IMR-90 (cell line): Measurements from ENCODE around the gene FTO. TPM values are rescaled to one million over a fixed set of nuclear protein-coding genes. Genes with fewer than 3 reads are reported as not detected.

ENCODE experiments used
- ATAC-seq: fragments of 200-7000 bp; cut with Tn5 transposase; 2 replicates; pipeline ENCODE4 v1.9.1; 2020; ENCODE audit warnings: low read depth, mild to moderate bottlenecking, moderate library complexity
- BruUV-seq: library from RNA; stranded (reverse); fragments of 400-500 nt; replicated peaks from 2 replicates; lab custom pipeline; 2021; lab: Mats Ljungman, UMichigan
- CTCF ChIA-PET: fragments of 300-600 bp; formaldehyde crosslinking; extraction: SDS; loops from one replicate; lab custom pipeline; 2021; ENCODE audit warnings: antibody characterized with exemption; lab: Yijun Ruan, JAX
- POLR2A ChIA-PET: fragments of 300-600 bp; sonication (Branson Sonifier 250); formaldehyde crosslinking; loops from one replicate; lab custom pipeline; 2022; ENCODE audit warnings: antibody characterized with exemption; ENCODE audit not compliant: unreplicated experiment; lab: Charles Lee
- DNase-seq: peaks from one replicate; pipeline ENCODE4 v3.0.0; 2013
- H2AFZ ChIP-seq: replicated peaks from 2 replicates; pipeline ENCODE3; 2013; ENCODE audit warnings: low read length, mild to moderate bottlenecking; ENCODE audit not compliant: poor library complexity
- H2AK5ac ChIP-seq: 2 replicates; pipeline ENCODE4 v1.6.1; 2013; ENCODE audit warnings: low read depth, low read length, inconsistent platforms
- H2AK9ac ChIP-seq: replicated peaks from 2 replicates; pipeline ENCODE3; 2013; ENCODE audit warnings: mild to moderate bottlenecking, low read depth, low read length, moderate library complexity; ENCODE audit not compliant: poor library complexity
- H2BK120ac ChIP-seq: 2 replicates; pipeline ENCODE4 v1.6.1; 2013; ENCODE audit warnings: low read depth, low read length, inconsistent platforms
- H2BK15ac ChIP-seq: 3 replicates; pipeline ENCODE4 v1.6.1; 2013; ENCODE audit warnings: low read depth, low read length, inconsistent platforms
- H2BK20ac ChIP-seq: 2 replicates; pipeline ENCODE4 v1.6.1; 2013; ENCODE audit warnings: low read depth, mild to moderate bottlenecking, inconsistent platforms, low read length, moderate library complexity
- H2BK5ac ChIP-seq: 2 replicates; pipeline ENCODE4 v1.6.1; 2013; ENCODE audit warnings: mild to moderate bottlenecking, low read depth, low read length, inconsistent platforms; ENCODE audit not compliant: poor library complexity, severe bottlenecking
- H3K14ac ChIP-seq: replicated peaks from 2 replicates; pipeline ENCODE4 v1.6.1; 2013; ENCODE audit warnings: low read depth, low read length, inconsistent platforms
- H3K18ac ChIP-seq: 2 replicates; pipeline ENCODE4 v1.6.1; 2013; ENCODE audit warnings: low read depth, low read length, control low read depth
- H3K23ac ChIP-seq: 2 replicates; pipeline ENCODE4 v1.6.1; 2013; ENCODE audit warnings: low read depth, low read length, inconsistent platforms
- H3K27ac ChIP-seq: 2 replicates; pipeline ENCODE4 v1.5.1; 2013; ENCODE audit warnings: mild to moderate bottlenecking, control low read depth, low read length; ENCODE audit not compliant: insufficient read depth
- H3K27me3 ChIP-seq: 2 replicates; pipeline ENCODE4 v1.6.1; 2013; ENCODE audit warnings: low read length; ENCODE audit not compliant: control insufficient read depth, insufficient read depth
- H3K36me3 ChIP-seq: 2 replicates; pipeline ENCODE4 v1.6.1; 2013; ENCODE audit warnings: low read length, mixed read lengths; ENCODE audit not compliant: control insufficient read depth, insufficient read depth
- H3K4ac ChIP-seq: 2 replicates; pipeline ENCODE4 v1.6.1; 2013; ENCODE audit warnings: low read depth, low read length, inconsistent platforms
- H3K4me1 ChIP-seq: 2 replicates; pipeline ENCODE4 v1.6.1; 2013; ENCODE audit warnings: low read length, mixed read lengths; ENCODE audit not compliant: control insufficient read depth, insufficient read depth
- H3K4me2 ChIP-seq: 2 replicates; pipeline ENCODE4 v1.6.1; 2013; ENCODE audit warnings: low read depth, mild to moderate bottlenecking, control low read depth, low read length, moderate library complexity
- H3K4me3 ChIP-seq: 2 replicates; pipeline ENCODE4 v1.5.1; 2013; ENCODE audit warnings: low read depth, mild to moderate bottlenecking, control low read depth, low read length, moderate library complexity; ENCODE audit not compliant: insufficient read depth
- H3K56ac ChIP-seq: 2 replicates; pipeline ENCODE4 v1.6.1; 2013; ENCODE audit warnings: low read length, inconsistent platforms; ENCODE audit not compliant: insufficient read depth; ENCODE audit errors: extremely low read depth
- H3K79me1 ChIP-seq, 2 experiments: 2 replicates each; pipeline ENCODE4 v1.6.1; 2013; ENCODE audit warnings: low read length in 2 of 2, inconsistent platforms in 1 of 2, low read depth in 1 of 2
- H3K9ac ChIP-seq: 2 replicates; pipeline ENCODE4 v1.6.1; 2013; ENCODE audit warnings: low read depth, low read length, control low read depth
- H3K9me1 ChIP-seq: 2 replicates; pipeline ENCODE4 v1.6.1; 2013; ENCODE audit warnings: low read length, inconsistent platforms; ENCODE audit not compliant: insufficient read depth
- H3K9me3 ChIP-seq: 2 replicates; pipeline ENCODE4 v1.6.1; 2013; ENCODE audit warnings: low read length; ENCODE audit not compliant: control insufficient read depth, insufficient read depth
- H4K20me1 ChIP-seq: 2 replicates; pipeline ENCODE4 v1.6.1; 2013; ENCODE audit warnings: low read length, inconsistent platforms; ENCODE audit not compliant: insufficient read depth
- H4K5ac ChIP-seq: 2 replicates; pipeline ENCODE4 v1.6.1; 2013; ENCODE audit warnings: mild to moderate bottlenecking, low read depth, low read length, control low read depth
- H4K8ac ChIP-seq, 2 experiments: 2 replicates each; pipeline ENCODE4 v1.6.1; 2013; ENCODE audit warnings: low read depth in 2 of 2, low read length in 2 of 2, control low read depth in 1 of 2, inconsistent platforms in 1 of 2
- H4K91ac ChIP-seq: 2 replicates; pipeline ENCODE4 v1.6.1; 2013; ENCODE audit warnings: low read depth, low read length, inconsistent platforms; ENCODE audit not compliant: insufficient read depth
- BHLHE40 ChIP-seq: fragments of 150-350 bp; IDR thresholded peaks from 2 replicates; pipeline ENCODE4 v1.6.1; 2016; ENCODE audit warnings: mild to moderate bottlenecking, low read depth, low read length
- CEBPB ChIP-seq: IDR thresholded peaks from 2 replicates; pipeline ENCODE4 v1.6.1; 2012; ENCODE audit warnings: low read depth, low read length, improper control_type of control experiment
- CHD1 ChIP-seq: IDR thresholded peaks from 2 replicates; pipeline ENCODE4 v1.6.1; 2012; ENCODE audit warnings: low read depth, low read length, improper control_type of control experiment
- ELK1 ChIP-seq: fragments of 150-350 bp; IDR thresholded peaks from 2 replicates; pipeline ENCODE4 v1.6.1; 2016; ENCODE audit warnings: low read depth, mild to moderate bottlenecking, low read length, moderate library complexity, borderline replicate concordance
- FOS ChIP-seq: fragments of 150-350 bp; IDR thresholded peaks from 2 replicates; pipeline ENCODE4 v1.6.1; 2016; ENCODE audit warnings: low read depth, low read length
- MAFK ChIP-seq: IDR thresholded peaks from 2 replicates; pipeline ENCODE4 v1.6.1; 2012; ENCODE audit warnings: low read depth, low read length, improper control_type of control experiment
- MAZ ChIP-seq: IDR thresholded peaks from 2 replicates; pipeline ENCODE4 v1.6.1; 2012; ENCODE audit warnings: low read depth, mild to moderate bottlenecking, low read length, improper control_type of control experiment, moderate library complexity, borderline replicate concordance
- MXI1 ChIP-seq: IDR thresholded peaks from 2 replicates; pipeline ENCODE4 v1.6.1; 2012; ENCODE audit warnings: low read depth, mild to moderate bottlenecking, low read length, moderate library complexity, borderline replicate concordance
- NFE2L2 ChIP-seq: fragments of 150-350 bp; IDR thresholded peaks from 2 replicates; pipeline ENCODE4 v1.6.1; 2016; ENCODE audit warnings: low read depth, mild to moderate bottlenecking, low read length
- RAD21 ChIP-seq: IDR thresholded peaks from 2 replicates; pipeline ENCODE4 v1.6.1; 2012; ENCODE audit warnings: low read length, improper control_type of control experiment
- RCOR1 ChIP-seq: IDR thresholded peaks from 2 replicates; pipeline ENCODE4 v1.6.1; 2012; ENCODE audit warnings: mild to moderate bottlenecking, low read length, improper control_type of control experiment; ENCODE audit not compliant: insufficient replicate concordance
- RFX5 ChIP-seq: IDR thresholded peaks from 2 replicates; pipeline ENCODE4 v1.8.0; 2012; ENCODE audit warnings: low read depth, mild to moderate bottlenecking, low read length, moderate library complexity
- SMC3 ChIP-seq: fragments of 150-350 bp; IDR thresholded peaks from 2 replicates; pipeline ENCODE4 v1.6.1; 2016; ENCODE audit warnings: low read depth, mild to moderate bottlenecking, antibody characterized with exemption, low read length, moderate library complexity
- WGBS, 2 experiments: methylation state at CpG; one replicate each; pipeline versions ENCODE4 v1.1.5 to v1.1.7; 2013; ENCODE audit warnings: missing lambda C conversion rate in 2 of 2; ENCODE audit not compliant: insufficient read length in 1 of 2; ENCODE audit errors: extremely low coverage in 2 of 2; 5-methylcytosine and 5-hydroxymethylcytosine counted together
- dilution Hi-C: fragments of 300-500 bp; cut with HindIII; formaldehyde crosslinking; loops from one replicate; pipeline ENCODE4 v1.14.3; 2018; ENCODE audit warnings: low sequenced_read_pairs; ENCODE audit not compliant: unreplicated experiment
- in situ Hi-C: fragments of 300-500 bp; cut with MboI; formaldehyde crosslinking; loops from 3 replicates; pipeline ENCODE4 v1.14.3; 2019; ENCODE audit warnings: low sequenced_read_pairs, inconsistent platforms, mixed read lengths
- intact Hi-C: fragments of 100-400 bp; cut with micrococcal nuclease; formaldehyde crosslinking; loops from 2 replicates; pipeline ENCODE4 v1.10.0; 2022
- polyA plus RNA-seq, 3 experiments: library from polyadenylated mRNA; depleted of rRNA; stranded (reverse); fragments of >200 nt; gene quantifications; 2 replicates each; pipeline ENCODE4 v1.2.3, GENCODE V29; 2012; ENCODE audit warnings: low replicate concordance in 1 of 3
- total RNA-seq: library from RNA; depleted of rRNA; stranded (reverse); fragments of >200 nt; gene quantifications from 2 replicates; pipeline ENCODE4 v1.2.3, GENCODE V29; 2012
- TF ChIP-seq, protein P1 (sequence below): fragments of 150-350 bp; IDR thresholded peaks from 2 replicates; pipeline ENCODE4 v1.6.1; 2017; ENCODE audit warnings: mild to moderate bottlenecking, antibody characterized with exemption, low read length, low read depth
- TF ChIP-seq, protein P2 (sequence below): conservative IDR thresholded peaks from 2 replicates; pipeline ENCODE4 v1.5.1; 2012; ENCODE audit warnings: mild to moderate bottlenecking, low read depth, low read length, improper control_type of control experiment

FTO gene
- total and polyA plus RNA-seq, 2 of the 4 experiments (the other 2 are of a cell fraction), result 70.3 to 132 TPM

GRCh38 chr16:53859995-53860540, 156.1 kb downstream of the FTO start:
- intact Hi-C loops, result no loop called here
- WGBS, 2 experiments, result no CpG with 5 or more reads among the region's 2 CpGs

More at GRCh38 chr16:53859995-53860540, 156.1 kb downstream of the FTO start:
- no peak overlapping the region for H2BK5ac ChIP-seq
- no peak overlapping the region for H2AFZ ChIP-seq
- in situ Hi-C loops, result no loop called here
- no peak for ATAC-seq
- H2BK15ac ChIP-seq, result no peak overlapping the region
- no peak overlapping the region for H2AK9ac ChIP-seq
- TF ChIP-seq, protein P1, sequence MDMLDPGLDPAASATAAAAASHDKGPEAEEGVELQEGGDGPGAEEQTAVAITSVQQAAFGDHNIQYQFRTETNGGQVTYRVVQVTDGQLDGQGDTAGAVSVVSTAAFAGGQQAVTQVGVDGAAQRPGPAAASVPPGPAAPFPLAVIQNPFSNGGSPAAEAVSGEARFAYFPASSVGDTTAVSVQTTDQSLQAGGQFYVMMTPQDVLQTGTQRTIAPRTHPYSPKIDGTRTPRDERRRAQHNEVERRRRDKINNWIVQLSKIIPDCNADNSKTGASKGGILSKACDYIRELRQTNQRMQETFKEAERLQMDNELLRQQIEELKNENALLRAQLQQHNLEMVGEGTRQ, result no peak
- TF ChIP-seq CHD1, result no peak
- no peak for TF ChIP-seq RCOR1
- no peak for TF ChIP-seq RFX5
- no peak for TF ChIP-seq NFE2L2
- no peak for TF ChIP-seq SMC3
- TF ChIP-seq MXI1, result no peak
- TF ChIP-seq RAD21, result no peak
- TF ChIP-seq, protein P2, sequence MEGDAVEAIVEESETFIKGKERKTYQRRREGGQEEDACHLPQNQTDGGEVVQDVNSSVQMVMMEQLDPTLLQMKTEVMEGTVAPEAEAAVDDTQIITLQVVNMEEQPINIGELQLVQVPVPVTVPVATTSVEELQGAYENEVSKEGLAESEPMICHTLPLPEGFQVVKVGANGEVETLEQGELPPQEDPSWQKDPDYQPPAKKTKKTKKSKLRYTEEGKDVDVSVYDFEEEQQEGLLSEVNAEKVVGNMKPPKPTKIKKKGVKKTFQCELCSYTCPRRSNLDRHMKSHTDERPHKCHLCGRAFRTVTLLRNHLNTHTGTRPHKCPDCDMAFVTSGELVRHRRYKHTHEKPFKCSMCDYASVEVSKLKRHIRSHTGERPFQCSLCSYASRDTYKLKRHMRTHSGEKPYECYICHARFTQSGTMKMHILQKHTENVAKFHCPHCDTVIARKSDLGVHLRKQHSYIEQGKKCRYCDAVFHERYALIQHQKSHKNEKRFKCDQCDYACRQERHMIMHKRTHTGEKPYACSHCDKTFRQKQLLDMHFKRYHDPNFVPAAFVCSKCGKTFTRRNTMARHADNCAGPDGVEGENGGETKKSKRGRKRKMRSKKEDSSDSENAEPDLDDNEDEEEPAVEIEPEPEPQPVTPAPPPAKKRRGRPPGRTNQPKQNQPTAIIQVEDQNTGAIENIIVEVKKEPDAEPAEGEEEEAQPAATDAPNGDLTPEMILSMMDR, result no peak
- TF ChIP-seq CEBPB, result no peak
- TF ChIP-seq FOS, result no peak
- TF ChIP-seq ELK1, result no peak
- TF ChIP-seq MAFK, result no peak
- TF ChIP-seq MAZ, result no peak
- no peak for TF ChIP-seq BHLHE40
- no peak overlapping the region for H3K18ac ChIP-seq
- DNase-seq, result no peak
- no peak overlapping the region for H3K27ac ChIP-seq
- H4K91ac ChIP-seq, result no peak overlapping the region
- H4K5ac ChIP-seq, result no peak overlapping the region
- H3K9me3 ChIP-seq, result no peaks in the 10 kb centered on the region
- ChIA-PET POLR2A (no interaction called here), CTCF (interaction anchor here (0.5 kb wide), 1 partner anchor 21 kb away, joined by 5 read pairs; no protein-coding TSS in a partner anchor)
- no peak overlapping the region for H3K9ac ChIP-seq
- H4K8ac ChIP-seq, result no peak overlapping the region
- H2BK120ac ChIP-seq, result no peak overlapping the region
- dilution Hi-C loops, result no loop called here
- H3K4me1 ChIP-seq, result no peaks in the 10 kb centered on the region; the same call in 1 of the 2 replicates
- H3K9me1 ChIP-seq, result no peaks in the 10 kb centered on the region
- H2AK5ac ChIP-seq, result no peak overlapping the region
- H3K56ac ChIP-seq, result no peak overlapping the region
- no TSS peak for BruUV-seq
- no peak overlapping the region for H3K4me3 ChIP-seq
- H4K20me1 ChIP-seq, result no peaks in the 10 kb centered on the region
- no peaks in the 10 kb centered on the region; a peak in 2 of 4 replicates for H3K79me1 ChIP-seq
- H3K36me3 ChIP-seq, result peaks cover 2% of the 10 kb centered on the region; the same call in 1 of the 2 replicates
- H3K14ac ChIP-seq, result no peak overlapping the region
- no peaks in the 10 kb centered on the region for H3K27me3 ChIP-seq
- H3K4ac ChIP-seq, result no peak overlapping the region
- H3K4me2 ChIP-seq, result no peak overlapping the region
- no peak overlapping the region for H3K23ac ChIP-seq
- H2BK20ac ChIP-seq, result no peak overlapping the region
